ENCODE results near the gene PPP6R3. TPM values are rescaled to one million over a fixed set of nuclear protein-coding genes. Genes with fewer than 3 reads are reported as not detected.

Gene PPP6R3
- total and polyA plus RNA-seq, 4 experiments from 2014 or later: 22.2 to 147 (median 96.9) TPM

GRCh38 chr11:68550485-68550817, 89.9 kb downstream of the PPP6R3 start:
- Histone ChIP-seq H3K27me3 (ENCODE audit: insufficient read depth, low read length) (no peaks in the 10 kb centered on the region), H3K4me3 (ENCODE audit: low read length in 2 of 2) (no peak overlapping the region), H3K4me1 (ENCODE audit: insufficient read depth, low read length) (peaks cover 55% of the 10 kb centered on the region), H3K9me3 (ENCODE audit: control insufficient read depth in 1 of 2, low read length in 2 of 2) (no peaks in the 10 kb centered on the region), H3K36me3 (ENCODE audit: insufficient read depth, low read length) (peaks cover 64% of the 10 kb centered on the region), H3K27ac (ENCODE audit: low read depth, low read length) (peak overlapping the region; percentile 6)
- ChIA-PET CTCF (ENCODE audit: partially characterized antibody) (interaction anchor here (0.9 kb wide), 1 partner anchor 33 kb away, joined by 4 read pairs; no protein-coding TSS in a partner anchor), POLR2A (ENCODE audit: partially characterized antibody) (no interaction called here)
- Mint-ChIP-seq H3K36me3 (peaks cover 54 to 87% of the 10 kb centered on the region in 2 donors), H3K27ac (peak overlapping the region; percentile 59 to 92 (median 81)), H3K4me3 (peak overlapping the region in 7 of 8 donors; percentile 21 to 78 (median 63)), H3K27me3 (no peaks in the 10 kb centered on the region), H3K4me1 (peaks cover 57 to 84% (median 66%) of the 10 kb centered on the region in 4 donors), H3K9me3 (no peaks in the 10 kb centered on the region)
- intact Hi-C loops (cut with micrococcal nuclease): no loop called here
- DNase-seq: peak in 2 of 5 donors; percentile 6 to 7

- intact Hi-C loops (cut with micrococcal nuclease): no loop called here
- Histone ChIP-seq H3K27ac (ENCODE audit: low read depth, low read length) (no peak overlapping the region), H3K27me3 (ENCODE audit: insufficient read depth, low read length) (no peaks in the 10 kb centered on the region), H3K9me3 (ENCODE audit: control insufficient read depth in 1 of 2, low read length in 2 of 2) (no peaks in the 10 kb centered on the region), H3K4me3 (ENCODE audit: low read length in 2 of 2) (no peak overlapping the region), H3K36me3 (ENCODE audit: insufficient read depth, low read length) (peaks cover 56% of the 10 kb centered on the region), H3K4me1 (ENCODE audit: insufficient read depth, low read length) (peaks cover 48% of the 10 kb centered on the region)
- Mint-ChIP-seq H3K36me3 (peaks cover 50 to 85% of the 10 kb centered on the region in 2 donors), H3K27ac (peak overlapping the region in 3 of 7 donors; percentile 15 to 82 (median 62)), H3K27me3 (no peaks in the 10 kb centered on the region), H3K4me3 (no peak overlapping the region), H3K9me3 (no peaks in the 10 kb centered on the region), H3K4me1 (peaks cover 53 to 79% (median 60%) of the 10 kb centered on the region in 4 donors)
- ChIA-PET POLR2A (ENCODE audit: partially characterized antibody) (no interaction called here), CTCF (ENCODE audit: partially characterized antibody) (interaction anchor here (0.8 kb wide), 1 partner anchor 33 kb away, joined by 3 read pairs; no protein-coding TSS in a partner anchor)
- DNase-seq: no peak
Measured at GRCh38 chr11:68551223-68551622, 90.7 kb downstream of the PPP6R3 start.

- Mint-ChIP-seq H3K4me1 (peaks cover 48 to 74% (median 55%) of the 10 kb centered on the region in 4 donors), H3K36me3 (peaks cover 45 to 82% of the 10 kb centered on the region in 2 donors), H3K9me3 (no peaks in the 10 kb centered on the region), H3K27me3 (no peaks in the 10 kb centered on the region), H3K27ac (peak overlapping the region in 4 of 7 donors; percentile 14 to 86 (median 24)), H3K4me3 (no peak overlapping the region)
- H3K27me3 ChIP-seq (ENCODE audit: insufficient read depth, low read length): no peaks in the 10 kb centered on the region
- POLR2A ChIA-PET (ENCODE audit: partially characterized antibody): no interaction called here
- H3K4me1 ChIP-seq (ENCODE audit: insufficient read depth, low read length): peaks cover 42% of the 10 kb centered on the region
- CTCF ChIA-PET (ENCODE audit: partially characterized antibody): interaction anchor here (0.8 kb wide), 1 partner anchor 32 kb away, joined by 3 read pairs; no protein-coding TSS in a partner anchor
- intact Hi-C loops (cut with micrococcal nuclease): no loop called here
- no peak overlapping the region for H3K27ac ChIP-seq (ENCODE audit: low read depth, low read length)
- H3K4me3 ChIP-seq (ENCODE audit: low read length in 2 of 2): no peak overlapping the region
- H3K9me3 ChIP-seq (ENCODE audit: control insufficient read depth in 1 of 2, low read length in 2 of 2): no peaks in the 10 kb centered on the region
- H3K36me3 ChIP-seq (ENCODE audit: insufficient read depth, low read length): peaks cover 53% of the 10 kb centered on the region
- DNase-seq: no peak
Measured at GRCh38 chr11:68551777-68552176, 91.2 kb downstream of the PPP6R3 start.

GRCh38 chr11:68552542-68552941, 92.0 kb downstream of the PPP6R3 start:
- intact Hi-C loops (cut with micrococcal nuclease): no loop called here
- Mint-ChIP-seq H3K4me1 (peaks cover 42 to 66% (median 48%) of the 10 kb centered on the region in 4 donors), H3K36me3 (peaks cover 43 to 78% of the 10 kb centered on the region in 2 donors), H3K4me3 (peak overlapping the region in 1 of 8 donors; percentile 39), H3K27me3 (no peaks in the 10 kb centered on the region), H3K9me3 (no peaks in the 10 kb centered on the region), H3K27ac (peak overlapping the region in 3 of 7 donors; percentile 5 to 82 (median 13))
- no peak for DNase-seq
- no peaks in the 10 kb centered on the region for H3K9me3 ChIP-seq (ENCODE audit: control insufficient read depth in 1 of 2, low read length in 2 of 2)
- no peaks in the 10 kb centered on the region for H3K27me3 ChIP-seq (ENCODE audit: insufficient read depth, low read length)
- H3K36me3 ChIP-seq (ENCODE audit: insufficient read depth, low read length): peaks cover 52% of the 10 kb centered on the region
- no peak overlapping the region for H3K4me3 ChIP-seq (ENCODE audit: low read length in 2 of 2)
- CTCF ChIA-PET (ENCODE audit: partially characterized antibody): no interaction called here
- H3K27ac ChIP-seq (ENCODE audit: low read depth, low read length): no peak overlapping the region
- POLR2A ChIA-PET (ENCODE audit: partially characterized antibody): no interaction called here
- H3K4me1 ChIP-seq (ENCODE audit: insufficient read depth, low read length): peaks cover 36% of the 10 kb centered on the region

- H3K4me1 ChIP-seq (ENCODE audit: insufficient read depth, low read length): no peaks in the 10 kb centered on the region
- H3K4me3 Mint-ChIP-seq: no peak overlapping the region
- no peaks in the 10 kb centered on the region for H3K9me3 ChIP-seq (ENCODE audit: control insufficient read depth in 1 of 2, low read length in 2 of 2)
- no peaks in the 10 kb centered on the region for H3K9me3 Mint-ChIP-seq
- peaks cover 36% of the 10 kb centered on the region for H3K36me3 ChIP-seq (ENCODE audit: insufficient read depth, low read length)
- DNase-seq: no peak
- ChIA-PET POLR2A (ENCODE audit: partially characterized antibody) (no interaction called here), CTCF (ENCODE audit: partially characterized antibody) (no interaction called here)
- peaks cover 5 to 9% (median 6%) of the 10 kb centered on the region in 4 donors for H3K4me1 Mint-ChIP-seq
- H3K27ac Mint-ChIP-seq: peak overlapping the region in 2 of 7 donors; percentile 31 to 33
- intact Hi-C loops (cut with micrococcal nuclease): no loop called here
- H3K27ac ChIP-seq (ENCODE audit: low read depth, low read length): no peak overlapping the region
- peaks cover 54 to 77% of the 10 kb centered on the region in 2 donors for H3K36me3 Mint-ChIP-seq
- no peaks in the 10 kb centered on the region for H3K27me3 ChIP-seq (ENCODE audit: insufficient read depth, low read length)
- H3K4me3 ChIP-seq (ENCODE audit: low read length in 2 of 2): no peak overlapping the region
- no peaks in the 10 kb centered on the region for H3K27me3 Mint-ChIP-seq
Measured at GRCh38 chr11:68560216-68560615, 99.7 kb downstream of the PPP6R3 start.

- intact Hi-C loops (cut with micrococcal nuclease): no loop called here
- peak overlapping the region in 1 of 7 donors; percentile 62 for H3K27ac Mint-ChIP-seq
Measured at GRCh38 chr11:68563454-68563853, 102.9 kb downstream of the PPP6R3 start.

GRCh38 chr11:68564261-68564660, 103.7 kb downstream of the PPP6R3 start:
- Mint-ChIP-seq H3K36me3 (peaks cover 59 to 84% of the 10 kb centered on the region in 2 donors), H3K9me3 (no peaks in the 10 kb centered on the region), H3K4me3 (no peak overlapping the region), H3K27ac (peak overlapping the region in 2 of 7 donors; percentile 15 to 58), H3K27me3 (no peaks in the 10 kb centered on the region), H3K4me1 (peaks cover 11 to 32% (median 23%) of the 10 kb centered on the region in 4 donors)
- POLR2A ChIA-PET (ENCODE audit: partially characterized antibody): no interaction called here
- DNase-seq: no peak
- intact Hi-C loops (cut with micrococcal nuclease): no loop called here
- Histone ChIP-seq H3K9me3 (ENCODE audit: control insufficient read depth in 1 of 2, low read length in 2 of 2) (no peaks in the 10 kb centered on the region), H3K27me3 (ENCODE audit: insufficient read depth, low read length) (no peaks in the 10 kb centered on the region), H3K27ac (ENCODE audit: low read depth, low read length) (no peak overlapping the region), H3K4me1 (ENCODE audit: insufficient read depth, low read length) (peaks cover 4% of the 10 kb centered on the region), H3K4me3 (ENCODE audit: low read length in 2 of 2) (no peak overlapping the region), H3K36me3 (ENCODE audit: insufficient read depth, low read length) (peaks cover 40% of the 10 kb centered on the region)
- CTCF ChIA-PET (ENCODE audit: partially characterized antibody): no interaction called here

More at GRCh38 chr11:68563454-68563853, 102.9 kb downstream of the PPP6R3 start:
- Mint-ChIP-seq H3K9me3 (no peaks in the 10 kb centered on the region), H3K4me1 (peaks cover 8 to 27% (median 19%) of the 10 kb centered on the region in 4 donors), H3K27me3 (no peaks in the 10 kb centered on the region), H3K36me3 (peaks cover 66 to 87% of the 10 kb centered on the region in 2 donors), H3K4me3 (no peak overlapping the region)
- no peak overlapping the region for H3K4me3 ChIP-seq (ENCODE audit: low read length in 2 of 2)
- H3K27me3 ChIP-seq (ENCODE audit: insufficient read depth, low read length): no peaks in the 10 kb centered on the region
- H3K4me1 ChIP-seq (ENCODE audit: insufficient read depth, low read length): no peaks in the 10 kb centered on the region
- H3K9me3 ChIP-seq (ENCODE audit: control insufficient read depth in 1 of 2, low read length in 2 of 2): no peaks in the 10 kb centered on the region
- no peak for DNase-seq
- peaks cover 45% of the 10 kb centered on the region for H3K36me3 ChIP-seq (ENCODE audit: insufficient read depth, low read length)
- POLR2A ChIA-PET (ENCODE audit: partially characterized antibody): no interaction called here
- CTCF ChIA-PET (ENCODE audit: partially characterized antibody): no interaction called here
- no peak overlapping the region for H3K27ac ChIP-seq (ENCODE audit: low read depth, low read length)

Measured in CD4-positive, alpha-beta memory T cell (primary cell).